ENCODE measurements around the gene KLF5.

Gene KLF5

GRCh38 chr13:73060251-73061160 is 1.7 kb downstream of the KLF5 start (continued):
- TF ChIP-seq PRDM6 (tag by site-specific recombination; IDR thresholded peaks at IDR 0.05) (peak; percentile 56), ZNF292 (tag by site-specific recombination; IDR thresholded peaks at IDR 0.05; ENCODE audit: borderline replicate concordance, low read depth) (no peak), ZSCAN23 (tag by site-specific recombination; IDR thresholded peaks at IDR 0.05) (no peak), SP3 (tag by site-specific recombination; IDR thresholded peaks at IDR 0.05) (no peak), FEZF1 (tag by site-specific recombination; IDR thresholded peaks at IDR 0.05) (peak; percentile 52), ZXDB (tag by site-specific recombination; IDR thresholded peaks at IDR 0.05) (no peak), ZNF362 (tag by site-specific recombination; IDR thresholded peaks at IDR 0.05) (peak; percentile 70; the same call in 1 of the 2 replicates), ZNF560 (tag by site-specific recombination; IDR thresholded peaks at IDR 0.05; ENCODE audit: borderline replicate concordance) (no peak), ZNF48 (tag by site-specific recombination; IDR thresholded peaks at IDR 0.05) (no peak), ZNF704 (tag by site-specific recombination; IDR thresholded peaks at IDR 0.05) (no peak), ZBTB8A (tag by site-specific recombination; IDR thresholded peaks at IDR 0.05) (peak; percentile 40; the same call in 1 of the 2 replicates)

- ChIA-PET CTCF (interaction anchor here (0.5 to 0.6 kb wide), 2 partner anchors 233 to 475 kb away, joined by 3 to 4 read pairs; no protein-coding TSS in a partner anchor), POLR2A (interaction anchor here (0.5 kb wide), 1 partner anchor 96 kb away, joined by 5 read pairs; no protein-coding TSS in a partner anchor)
- peaks cover 0 to 43% of the 10 kb centered on the region in 2 experiments; a peak in 1 of 3 replicates for H3K36me3 ChIP-seq (ENCODE audit: control insufficient read depth in 2 of 2, insufficient read depth in 1 of 2, low read length in 2 of 2)
- no peak overlapping the region for H3K27ac ChIP-seq (ENCODE audit: extremely low read depth, low read depth, low read length)
- H3K4me3 ChIP-seq (ENCODE audit: low read depth, low read length), result peak overlapping the region; percentile 14
- H3K4me1 ChIP-seq (ENCODE audit: control insufficient read depth, insufficient read depth, low read length), result no peaks in the 10 kb centered on the region
- no peaks in the 10 kb centered on the region for H3K9me3 ChIP-seq (ENCODE audit: control insufficient read depth, insufficient read depth, low read depth, low read length)
- TF ChIP-seq ZNF837 (tag by site-specific recombination; IDR thresholded peaks at IDR 0.05) (no peak), GFI1B (tag by site-specific recombination; IDR thresholded peaks at IDR 0.05) (no peak), ZNF280C (tag by site-specific recombination; IDR thresholded peaks at IDR 0.05) (no peak), PRDM10 (tag by site-specific recombination; IDR thresholded peaks at IDR 0.05) (peak; percentile 67), ZNF585B (tag by site-specific recombination; IDR thresholded peaks at IDR 0.05) (no peak)
These were observed 2.7 kb downstream of the KLF5 start for GRCh38 chr13:73061473-73061872.
